Measurements from ENCODE around the gene KRTAP2-2. TPM values are rescaled to one million over a fixed set of nuclear protein-coding genes. Genes with fewer than 3 reads are reported as not detected.
"Not testable (repeated sequence)": the region's sequence is repeated elsewhere in the genome, so short reads cannot be mapped to it uniquely, and the experiment has no call there.

Gene KRTAP2-2
- polyA plus RNA-seq (ENCODE audit: insufficient read length in 3 of 3) = not detected

- DNase-seq (ENCODE audit: low read depth in 3 of 3, low spot score in 2 of 3) = not testable (repeated sequence)
Observed at GRCh38 chr17:41055130-41055529, at the start of gene KRTAP2-2. KRTAP2-2 (minus strand) TSS chr17:41055230; CDS start chr17:41055211, 19 bp downstream.

GRCh38 chr17:41104386-41105038 lies 49.5 kb upstream of the KRTAP2-2 start:
- not testable (repeated sequence) for DNase-seq (ENCODE audit: low read depth in 3 of 3, low spot score in 2 of 3)

- DNase-seq (ENCODE audit: low read depth in 3 of 3, low spot score in 2 of 3) = no peak
Observed at GRCh38 chr17:41103896-41104295, 48.9 kb upstream of the KRTAP2-2 start.

GRCh38 chr17:41101586-41102259 lies 46.7 kb upstream of the KRTAP2-2 start, which contains the start of gene KRTAP4-16:
KRTAP4-16 (minus strand) TSS chr17:41102209; CDS start chr17:41102209, 0 bp downstream.
- DNase-seq (ENCODE audit: low read depth in 3 of 3, low spot score in 2 of 3) = no peak

GRCh38 chr17:41099682-41100480 lies 44.9 kb upstream of the KRTAP2-2 start:
- not testable (repeated sequence) for DNase-seq (ENCODE audit: low read depth in 3 of 3, low spot score in 2 of 3)

GRCh38 chr17:41098481-41098880 lies 43.5 kb upstream of the KRTAP2-2 start:
- no peak for DNase-seq (ENCODE audit: low read depth in 3 of 3, low spot score in 2 of 3)

- no peak for DNase-seq (ENCODE audit: low read depth in 3 of 3, low spot score in 2 of 3)
Observed at GRCh38 chr17:41098042-41098441, 43.0 kb upstream of the KRTAP2-2 start, which contains the start of gene KRTAP4-8. KRTAP4-8 (minus strand) TSS chr17:41098142; CDS start chr17:41098084, 58 bp downstream.

GRCh38 chr17:41096055-41096454 lies 41.0 kb upstream of the KRTAP2-2 start:
- no peak for DNase-seq (ENCODE audit: low read depth in 3 of 3, low spot score in 2 of 3)

- DNase-seq (ENCODE audit: low read depth in 3 of 3, low spot score in 2 of 3) = not testable (repeated sequence)
Observed at GRCh38 chr17:41088760-41089352, 33.8 kb upstream of the KRTAP2-2 start.

GRCh38 chr17:41084100-41084856 lies 29.2 kb upstream of the KRTAP2-2 start, which contains the start of gene KRTAP4-7:
KRTAP4-7 (plus strand) TSS chr17:41084150; CDS start chr17:41084207, 57 bp downstream.
- DNase-seq (ENCODE audit: low read depth in 3 of 3, low spot score in 2 of 3) = not testable (repeated sequence)

GRCh38 chr17:41083427-41083826 lies 28.4 kb upstream of the KRTAP2-2 start:
- not testable (repeated sequence) for DNase-seq (ENCODE audit: low read depth in 3 of 3, low spot score in 2 of 3)

GRCh38 chr17:41082626-41083025 lies 27.6 kb upstream of the KRTAP2-2 start:
- DNase-seq (ENCODE audit: low read depth in 3 of 3, low spot score in 2 of 3) = no peak

GRCh38 chr17:41076788-41077187 lies 21.8 kb upstream of the KRTAP2-2 start:
- no peak for DNase-seq (ENCODE audit: low read depth in 3 of 3, low spot score in 2 of 3)

- DNase-seq (ENCODE audit: low read depth in 3 of 3, low spot score in 2 of 3) = no peak
Observed at GRCh38 chr17:41073676-41074075, 18.6 kb upstream of the KRTAP2-2 start.

- DNase-seq (ENCODE audit: low read depth in 3 of 3, low spot score in 2 of 3) = no peak
Observed at GRCh38 chr17:41071606-41072360, 16.8 kb upstream of the KRTAP2-2 start.

- no peak for DNase-seq (ENCODE audit: low read depth in 3 of 3, low spot score in 2 of 3)
Observed at GRCh38 chr17:41069031-41069430, 14.0 kb upstream of the KRTAP2-2 start.

GRCh38 chr17:41067281-41067680 lies 12.3 kb upstream of the KRTAP2-2 start:
- no peak for DNase-seq (ENCODE audit: low read depth in 3 of 3, low spot score in 2 of 3)

GRCh38 chr17:41065829-41066624 lies 11.0 kb upstream of the KRTAP2-2 start, which contains the start of gene KRTAP2-4:
KRTAP2-4 (minus strand) TSS chr17:41065879; CDS start chr17:41065845, 34 bp downstream.
- DNase-seq (ENCODE audit: low read depth in 3 of 3, low spot score in 2 of 3) = no peak

Data from right renal cortex interstitium (tissue), 3 donors.